Liver (tissue), 3 donors: ENCODE measurements around the gene NTM.

Source experiments
- CTCF ChIP-seq: fragments of 150-350 bp; IDR thresholded peaks from 2 replicates; pipeline ENCODE4 v1.5.1; 2017; ENCODE audit warnings: improper control_type of control experiment, low read depth, low read length; ENCODE audit not compliant: missing input control
- EGR1 ChIP-seq, 2 donors: IDR thresholded peaks; 2 replicates each; pipeline ENCODE4 v1.6.1; 2016 to 2018; ENCODE audit warnings: antibody characterized with exemption in 2 of 2, low read depth in 2 of 2
- JUND ChIP-seq, 2 donors: IDR thresholded peaks; 2 replicates each; pipeline ENCODE4 v1.6.1; 2016; ENCODE audit warnings: antibody characterized with exemption in 2 of 2
- REST ChIP-seq: IDR thresholded peaks from 2 replicates; pipeline ENCODE4 v1.6.1; 2016; ENCODE audit warnings: antibody characterized with exemption, mild to moderate bottlenecking
- YY1 ChIP-seq: IDR thresholded peaks from 2 replicates; pipeline ENCODE4 v1.6.1; 2016; ENCODE audit warnings: antibody characterized with exemption, mild to moderate bottlenecking
- donor health status: healthy.
- donor health status: healthy.

GRCh38 chr11:131875611-131876010 is 505.2 kb downstream of the NTM start:
- TF ChIP-seq CTCF (no peak), JUND (IDR thresholded peaks at IDR 0.05) (no peak), REST (no peak), EGR1 (IDR thresholded peaks at IDR 0.05; ENCODE audit: low read depth in 2 of 2) (no peak), YY1 (no peak)
